C4-2B (cell line): ENCODE data around the gene RNF224.

ENCODE experiments used
- ZFX ChIP-seq: fragments of 450-650 bp; IDR thresholded peaks from 2 replicates; pipeline ENCODE4 v1.6.1; 2017
- TF ChIP-seq, protein P1 (sequence below): fragments of 450-650 bp; conservative IDR thresholded peaks from 2 replicates; pipeline ENCODE4 v1.5.1; 2017; ENCODE audit warnings: mild to moderate bottlenecking

DNA sequence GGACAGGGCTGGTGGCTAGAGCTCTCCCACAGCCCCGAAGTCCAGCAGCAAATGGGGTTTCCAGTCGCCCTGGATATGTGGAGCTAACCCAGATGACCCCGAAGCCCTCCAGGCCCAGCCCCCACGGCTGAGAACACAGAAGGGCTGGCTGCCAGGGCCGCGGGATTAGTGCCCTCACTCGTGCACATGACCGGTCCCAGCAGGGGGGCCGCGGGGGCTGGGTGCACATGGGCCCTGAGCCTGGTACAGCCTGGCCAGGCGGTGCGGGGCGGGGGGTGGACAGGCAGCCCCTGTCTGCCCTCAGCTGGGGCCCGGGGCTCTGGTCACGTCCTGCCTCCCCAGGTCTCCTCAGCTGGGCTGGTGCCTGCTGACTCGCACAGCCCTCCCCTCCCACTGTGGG, 32.9 kb upstream of the RNF224 start:
- TF ChIP-seq, protein P1, sequence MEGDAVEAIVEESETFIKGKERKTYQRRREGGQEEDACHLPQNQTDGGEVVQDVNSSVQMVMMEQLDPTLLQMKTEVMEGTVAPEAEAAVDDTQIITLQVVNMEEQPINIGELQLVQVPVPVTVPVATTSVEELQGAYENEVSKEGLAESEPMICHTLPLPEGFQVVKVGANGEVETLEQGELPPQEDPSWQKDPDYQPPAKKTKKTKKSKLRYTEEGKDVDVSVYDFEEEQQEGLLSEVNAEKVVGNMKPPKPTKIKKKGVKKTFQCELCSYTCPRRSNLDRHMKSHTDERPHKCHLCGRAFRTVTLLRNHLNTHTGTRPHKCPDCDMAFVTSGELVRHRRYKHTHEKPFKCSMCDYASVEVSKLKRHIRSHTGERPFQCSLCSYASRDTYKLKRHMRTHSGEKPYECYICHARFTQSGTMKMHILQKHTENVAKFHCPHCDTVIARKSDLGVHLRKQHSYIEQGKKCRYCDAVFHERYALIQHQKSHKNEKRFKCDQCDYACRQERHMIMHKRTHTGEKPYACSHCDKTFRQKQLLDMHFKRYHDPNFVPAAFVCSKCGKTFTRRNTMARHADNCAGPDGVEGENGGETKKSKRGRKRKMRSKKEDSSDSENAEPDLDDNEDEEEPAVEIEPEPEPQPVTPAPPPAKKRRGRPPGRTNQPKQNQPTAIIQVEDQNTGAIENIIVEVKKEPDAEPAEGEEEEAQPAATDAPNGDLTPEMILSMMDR, result no peak
- TF ChIP-seq ZFX, result no peak
